ENCODE data around the gene SKI.

SKI gene

DNA sequence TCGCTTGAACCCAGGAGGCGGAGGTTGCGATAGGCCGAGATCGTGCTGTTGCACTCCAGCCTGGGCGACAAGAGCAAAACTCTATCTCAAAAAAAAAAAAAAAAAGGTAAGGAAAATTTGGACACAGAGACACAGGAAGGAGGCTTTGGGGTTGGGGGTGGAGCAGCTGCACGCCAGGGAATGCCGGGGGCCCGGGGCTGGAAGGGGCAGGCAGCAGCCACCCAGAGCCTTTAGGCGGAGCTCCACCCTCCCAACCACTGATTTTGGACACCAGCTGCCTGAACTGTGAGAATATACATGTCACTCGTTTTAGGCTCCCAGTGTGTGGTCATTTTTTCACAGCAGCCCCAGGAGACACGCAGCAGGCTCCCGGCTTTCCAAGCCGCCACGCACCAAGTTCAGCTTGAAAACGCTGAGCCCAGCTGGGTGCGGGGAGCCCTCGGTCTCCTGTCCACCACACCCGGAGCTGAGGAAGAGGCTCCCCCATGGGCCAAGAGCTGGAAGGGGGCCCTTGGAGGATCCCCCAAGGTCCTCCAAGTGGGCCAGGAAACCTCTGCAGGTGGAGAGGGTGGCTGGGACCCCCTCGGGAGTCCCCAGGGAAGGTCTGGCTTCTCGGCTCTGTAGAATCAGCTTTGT, 27.7 kb upstream of the SKI start:
- H3K9me3 Mint-ChIP-seq, result no peaks in the 10 kb centered on the region
- TF ChIP-seq, protein P1, sequence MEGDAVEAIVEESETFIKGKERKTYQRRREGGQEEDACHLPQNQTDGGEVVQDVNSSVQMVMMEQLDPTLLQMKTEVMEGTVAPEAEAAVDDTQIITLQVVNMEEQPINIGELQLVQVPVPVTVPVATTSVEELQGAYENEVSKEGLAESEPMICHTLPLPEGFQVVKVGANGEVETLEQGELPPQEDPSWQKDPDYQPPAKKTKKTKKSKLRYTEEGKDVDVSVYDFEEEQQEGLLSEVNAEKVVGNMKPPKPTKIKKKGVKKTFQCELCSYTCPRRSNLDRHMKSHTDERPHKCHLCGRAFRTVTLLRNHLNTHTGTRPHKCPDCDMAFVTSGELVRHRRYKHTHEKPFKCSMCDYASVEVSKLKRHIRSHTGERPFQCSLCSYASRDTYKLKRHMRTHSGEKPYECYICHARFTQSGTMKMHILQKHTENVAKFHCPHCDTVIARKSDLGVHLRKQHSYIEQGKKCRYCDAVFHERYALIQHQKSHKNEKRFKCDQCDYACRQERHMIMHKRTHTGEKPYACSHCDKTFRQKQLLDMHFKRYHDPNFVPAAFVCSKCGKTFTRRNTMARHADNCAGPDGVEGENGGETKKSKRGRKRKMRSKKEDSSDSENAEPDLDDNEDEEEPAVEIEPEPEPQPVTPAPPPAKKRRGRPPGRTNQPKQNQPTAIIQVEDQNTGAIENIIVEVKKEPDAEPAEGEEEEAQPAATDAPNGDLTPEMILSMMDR (IDR thresholded peaks at IDR 0.05; ENCODE audit: unreplicated experiment in 3 of 3), result no peak
- no peaks in the 10 kb centered on the region for H3K36me3 Mint-ChIP-seq (ENCODE audit: low read depth)
- H3K4me1 Mint-ChIP-seq, result peaks cover 18% of the 10 kb centered on the region
- no peak overlapping the region for H3K27ac Mint-ChIP-seq
- H3K27me3 Mint-ChIP-seq (ENCODE audit: low read depth), result no peaks in the 10 kb centered on the region
- H3K4me3 Mint-ChIP-seq, result no peak overlapping the region

DNA sequence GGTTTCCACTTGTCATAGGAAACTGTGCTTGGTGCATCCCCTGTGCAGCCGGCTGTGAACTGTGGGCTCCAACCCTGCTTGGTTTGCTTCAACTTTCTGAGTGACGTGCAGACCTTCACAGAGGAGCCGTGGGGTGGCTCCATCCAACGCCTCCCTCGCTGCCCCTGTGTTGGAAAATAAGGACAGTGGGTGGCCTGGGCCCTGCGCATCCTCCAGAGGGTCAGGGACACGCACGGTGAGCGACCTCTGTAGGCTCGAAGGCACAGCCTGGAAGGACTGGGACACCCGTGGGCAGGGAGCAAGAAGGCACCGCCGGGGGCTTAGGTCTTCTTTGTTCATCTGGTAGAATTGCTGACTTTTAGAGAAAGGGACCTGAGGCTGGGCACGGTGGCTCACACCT, 27.1 kb upstream of the SKI start:
- Mint-ChIP-seq H3K36me3 (ENCODE audit: low read depth) (no peaks in the 10 kb centered on the region), H3K9me3 (no peaks in the 10 kb centered on the region), H3K4me3 (no peak overlapping the region), H3K4me1 (peaks cover 20% of the 10 kb centered on the region), H3K27me3 (ENCODE audit: low read depth) (no peaks in the 10 kb centered on the region), H3K27ac (no peak overlapping the region)
- TF ChIP-seq, protein P1 (IDR thresholded peaks at IDR 0.05; ENCODE audit: unreplicated experiment in 3 of 3), result no peak

DNA sequence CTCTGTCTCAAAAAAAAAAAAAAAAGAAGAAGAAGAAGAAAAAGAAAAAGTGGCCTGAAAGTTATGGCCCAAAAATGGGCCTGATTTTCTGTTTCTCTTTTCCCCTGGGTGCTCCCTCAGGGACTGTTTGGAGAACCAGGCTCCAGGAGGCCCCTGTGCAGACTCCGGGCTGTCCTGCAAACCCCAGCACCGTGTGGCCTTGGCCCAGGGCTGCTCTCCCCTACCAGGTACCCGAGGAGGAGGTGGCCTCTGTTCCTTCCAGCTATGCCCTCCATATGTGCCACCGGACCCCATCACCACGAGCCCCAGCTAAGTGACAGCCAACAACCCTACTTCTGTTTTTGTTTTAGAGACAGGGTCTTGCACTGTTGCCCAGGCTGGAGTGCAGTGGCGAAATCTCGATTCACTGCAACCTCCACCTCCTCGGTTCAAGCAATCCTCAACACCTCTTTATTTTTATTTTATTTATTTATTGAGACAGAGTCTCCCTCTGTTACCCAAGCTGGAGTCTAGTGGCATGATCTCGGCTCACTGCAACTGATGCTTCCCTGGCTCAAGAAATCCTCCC, 26.0 kb upstream of the SKI start:
- Mint-ChIP-seq H3K36me3 (ENCODE audit: low read depth) (no peaks in the 10 kb centered on the region), H3K4me3 (no peak overlapping the region), H3K4me1 (peaks cover 26% of the 10 kb centered on the region), H3K27ac (no peak overlapping the region), H3K9me3 (no peaks in the 10 kb centered on the region), H3K27me3 (ENCODE audit: low read depth) (no peaks in the 10 kb centered on the region)
- TF ChIP-seq, protein P1 (IDR thresholded peaks at IDR 0.05; ENCODE audit: unreplicated experiment in 3 of 3), result no peak

DNA sequence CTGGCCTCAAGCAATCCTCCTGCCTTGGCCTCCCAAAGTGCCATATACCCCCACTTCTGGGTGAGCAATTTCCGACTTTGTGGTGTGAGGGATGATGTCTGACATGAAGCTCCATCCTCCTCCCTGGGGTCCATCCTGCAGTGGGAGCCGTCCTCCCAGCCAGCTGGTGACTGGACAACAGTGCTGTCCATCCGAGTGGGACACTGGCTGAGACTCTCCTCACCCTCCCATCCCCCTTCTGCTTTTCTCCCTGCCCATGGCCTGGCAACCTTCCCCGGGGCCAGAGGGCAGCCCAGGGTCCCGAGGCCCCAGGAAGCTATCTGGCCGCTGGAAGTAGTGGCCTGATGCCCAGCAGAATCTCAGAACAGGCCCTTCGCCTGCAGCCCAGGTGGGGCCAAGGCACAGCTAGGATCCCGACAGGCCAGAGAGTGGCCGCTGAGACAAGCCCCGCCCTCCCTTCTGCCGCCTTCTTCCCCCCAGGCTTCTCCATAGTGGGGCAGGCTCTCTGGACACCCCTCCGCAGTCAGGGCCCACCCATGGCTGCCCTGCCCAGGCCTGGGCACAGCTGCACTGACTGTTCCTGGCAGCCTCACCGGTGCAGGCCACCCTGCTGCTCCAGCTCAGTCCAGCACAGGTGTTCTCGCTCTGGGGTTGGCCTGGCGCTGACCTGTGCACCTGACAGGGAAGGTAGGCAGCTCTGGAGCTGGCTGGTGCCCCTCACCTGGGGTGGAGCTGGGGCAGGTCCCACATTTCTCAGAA, 25.1 kb upstream of the SKI start:
- H3K4me3 Mint-ChIP-seq, result no peak overlapping the region
- H3K36me3 Mint-ChIP-seq (ENCODE audit: low read depth), result no peaks in the 10 kb centered on the region
- H3K9me3 Mint-ChIP-seq, result no peaks in the 10 kb centered on the region
- H3K4me1 Mint-ChIP-seq, result peaks cover 32% of the 10 kb centered on the region
- H3K27ac Mint-ChIP-seq, result no peak overlapping the region
- TF ChIP-seq, protein P1 (IDR thresholded peaks at IDR 0.05; ENCODE audit: unreplicated experiment in 3 of 3), result no peak
- H3K27me3 Mint-ChIP-seq (ENCODE audit: low read depth), result no peaks in the 10 kb centered on the region

DNA sequence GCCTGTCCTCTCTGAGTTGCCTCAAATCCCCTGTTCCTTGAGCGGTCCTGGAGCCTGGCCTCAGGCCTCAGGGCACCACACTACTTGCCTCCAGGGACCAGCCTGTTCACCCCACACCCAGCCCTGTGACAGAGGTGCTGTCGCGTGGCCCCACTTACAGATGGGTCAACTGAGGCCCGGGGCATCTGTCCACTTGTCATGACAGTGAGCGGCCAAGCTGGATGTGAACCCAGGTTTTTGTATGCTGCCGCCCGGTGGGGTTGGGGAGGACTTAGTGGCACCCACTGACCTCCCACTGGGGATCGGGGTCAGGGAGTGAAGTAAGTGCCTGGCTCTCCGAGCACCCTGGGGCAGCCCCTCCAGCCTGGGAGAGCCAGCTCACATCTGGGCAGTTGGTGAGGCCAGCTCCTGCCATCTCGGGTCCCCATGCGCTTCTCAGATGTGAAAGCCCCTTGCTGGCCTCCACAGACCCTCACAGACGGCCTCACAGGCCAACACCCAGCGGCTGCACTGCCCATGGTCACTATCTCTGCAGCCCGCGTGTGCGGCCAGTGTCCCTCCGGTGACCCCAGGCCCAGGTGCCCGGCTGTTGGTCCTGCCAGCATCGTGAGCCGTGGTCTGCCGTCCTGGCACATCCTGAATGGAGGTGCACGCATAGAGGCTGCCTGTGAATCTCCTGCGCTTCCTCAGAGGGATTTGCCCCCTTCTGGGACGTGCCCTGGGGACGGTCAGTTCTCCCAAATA, 24.3 kb upstream of the SKI start:
- Mint-ChIP-seq H3K4me3 (peak overlapping the region; percentile 59 to 78 (median 60)), H3K36me3 (ENCODE audit: low read depth) (no peaks in the 10 kb centered on the region), H3K27me3 (ENCODE audit: low read depth) (no peaks in the 10 kb centered on the region), H3K27ac (peak overlapping the region in 2 of 3 experiments; percentile 75 to 76), H3K9me3 (no peaks in the 10 kb centered on the region), H3K4me1 (peaks cover 36% of the 10 kb centered on the region)
- TF ChIP-seq, protein P1 (IDR thresholded peaks at IDR 0.05; ENCODE audit: unreplicated experiment in 3 of 3), result no peak

Measured in nephron (organoid).